HL-60 (cell line): ENCODE results near the gene SUSD4.

Source experiments
- GABPA ChIP-seq: IDR thresholded peaks from 2 replicates; pipeline ENCODE4 v1.6.1; 2012; ENCODE audit warnings: low read depth
- POLR2AphosphoS5 ChIP-seq: IDR thresholded peaks from 2 replicates; pipeline ENCODE4 v1.6.1; 2012; ENCODE audit warnings: low read depth
- TF ChIP-seq, protein P1 (sequence below): IDR thresholded peaks from one replicate; pipeline ENCODE4 v1.5.1; 2011; ENCODE audit warnings: low read length, control low read depth, inconsistent platforms; ENCODE audit not compliant: insufficient read depth
- TF ChIP-seq, protein P2 (sequence below): IDR thresholded peaks from 2 replicates; pipeline ENCODE4 v1.6.1; 2012; ENCODE audit warnings: low read depth; ENCODE audit not compliant: insufficient replicate concordance

DNA sequence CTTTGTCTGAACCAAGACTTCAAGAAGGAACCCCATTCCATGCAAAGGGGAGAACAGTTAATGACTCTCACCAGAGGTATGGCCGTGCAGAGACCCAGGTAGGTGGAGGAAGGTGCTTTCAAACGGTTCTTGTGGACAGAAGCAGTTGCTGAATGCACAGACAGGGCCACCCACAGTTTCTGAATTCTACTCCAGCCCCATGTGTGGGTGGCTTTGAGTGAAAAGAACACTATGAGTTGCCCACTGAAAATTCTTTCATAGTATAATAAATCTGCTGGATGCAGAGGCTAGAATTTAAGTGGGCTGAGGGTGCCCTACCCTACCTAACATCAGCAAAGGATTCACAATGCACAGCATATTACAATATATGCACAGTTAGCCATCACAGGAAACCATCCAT lies 22.0 kb upstream of the SUSD4 start:
- TF ChIP-seq, protein P1, sequence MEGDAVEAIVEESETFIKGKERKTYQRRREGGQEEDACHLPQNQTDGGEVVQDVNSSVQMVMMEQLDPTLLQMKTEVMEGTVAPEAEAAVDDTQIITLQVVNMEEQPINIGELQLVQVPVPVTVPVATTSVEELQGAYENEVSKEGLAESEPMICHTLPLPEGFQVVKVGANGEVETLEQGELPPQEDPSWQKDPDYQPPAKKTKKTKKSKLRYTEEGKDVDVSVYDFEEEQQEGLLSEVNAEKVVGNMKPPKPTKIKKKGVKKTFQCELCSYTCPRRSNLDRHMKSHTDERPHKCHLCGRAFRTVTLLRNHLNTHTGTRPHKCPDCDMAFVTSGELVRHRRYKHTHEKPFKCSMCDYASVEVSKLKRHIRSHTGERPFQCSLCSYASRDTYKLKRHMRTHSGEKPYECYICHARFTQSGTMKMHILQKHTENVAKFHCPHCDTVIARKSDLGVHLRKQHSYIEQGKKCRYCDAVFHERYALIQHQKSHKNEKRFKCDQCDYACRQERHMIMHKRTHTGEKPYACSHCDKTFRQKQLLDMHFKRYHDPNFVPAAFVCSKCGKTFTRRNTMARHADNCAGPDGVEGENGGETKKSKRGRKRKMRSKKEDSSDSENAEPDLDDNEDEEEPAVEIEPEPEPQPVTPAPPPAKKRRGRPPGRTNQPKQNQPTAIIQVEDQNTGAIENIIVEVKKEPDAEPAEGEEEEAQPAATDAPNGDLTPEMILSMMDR, result no peak
- TF ChIP-seq POLR2AphosphoS5 (no peak), GABPA (no peak)
- TF ChIP-seq, protein P2, sequence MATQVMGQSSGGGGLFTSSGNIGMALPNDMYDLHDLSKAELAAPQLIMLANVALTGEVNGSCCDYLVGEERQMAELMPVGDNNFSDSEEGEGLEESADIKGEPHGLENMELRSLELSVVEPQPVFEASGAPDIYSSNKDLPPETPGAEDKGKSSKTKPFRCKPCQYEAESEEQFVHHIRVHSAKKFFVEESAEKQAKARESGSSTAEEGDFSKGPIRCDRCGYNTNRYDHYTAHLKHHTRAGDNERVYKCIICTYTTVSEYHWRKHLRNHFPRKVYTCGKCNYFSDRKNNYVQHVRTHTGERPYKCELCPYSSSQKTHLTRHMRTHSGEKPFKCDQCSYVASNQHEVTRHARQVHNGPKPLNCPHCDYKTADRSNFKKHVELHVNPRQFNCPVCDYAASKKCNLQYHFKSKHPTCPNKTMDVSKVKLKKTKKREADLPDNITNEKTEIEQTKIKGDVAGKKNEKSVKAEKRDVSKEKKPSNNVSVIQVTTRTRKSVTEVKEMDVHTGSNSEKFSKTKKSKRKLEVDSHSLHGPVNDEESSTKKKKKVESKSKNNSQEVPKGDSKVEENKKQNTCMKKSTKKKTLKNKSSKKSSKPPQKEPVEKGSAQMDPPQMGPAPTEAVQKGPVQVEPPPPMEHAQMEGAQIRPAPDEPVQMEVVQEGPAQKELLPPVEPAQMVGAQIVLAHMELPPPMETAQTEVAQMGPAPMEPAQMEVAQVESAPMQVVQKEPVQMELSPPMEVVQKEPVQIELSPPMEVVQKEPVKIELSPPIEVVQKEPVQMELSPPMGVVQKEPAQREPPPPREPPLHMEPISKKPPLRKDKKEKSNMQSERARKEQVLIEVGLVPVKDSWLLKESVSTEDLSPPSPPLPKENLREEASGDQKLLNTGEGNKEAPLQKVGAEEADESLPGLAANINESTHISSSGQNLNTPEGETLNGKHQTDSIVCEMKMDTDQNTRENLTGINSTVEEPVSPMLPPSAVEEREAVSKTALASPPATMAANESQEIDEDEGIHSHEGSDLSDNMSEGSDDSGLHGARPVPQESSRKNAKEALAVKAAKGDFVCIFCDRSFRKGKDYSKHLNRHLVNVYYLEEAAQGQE, result no peak
